Liver (tissue), 9 donors: ENCODE measurements around the gene KIF21A. TPM values are rescaled to one million over a fixed set of nuclear protein-coding genes. Genes with fewer than 3 reads are reported as not detected.
A peak's percentile ranks its signal among the peaks of the same experiment; 100 is the strongest.

Experiments
- DNase-seq: peaks from one replicate; pipeline ENCODE4 v3.0.0-alpha.2; 2017; ENCODE audit warnings: low spot score
- H3K27ac ChIP-seq, 2 donors: one replicate each; pipeline ENCODE4 v1.7.0; 2013; ENCODE audit warnings: inconsistent platforms in 2 of 2, low read length in 2 of 2, control low read depth in 1 of 2, low read depth in 1 of 2, mild to moderate bottlenecking in 1 of 2
- H3K27me3 ChIP-seq, 4 donors: one replicate each; pipeline versions ENCODE4 v1.6.1 to v1.7.0; 2013; ENCODE audit warnings: low read length in 3 of 4, inconsistent platforms in 1 of 4, mild to moderate bottlenecking in 1 of 4, moderate library complexity in 1 of 4; ENCODE audit not compliant: control insufficient read depth in 4 of 4, insufficient read depth in 4 of 4
- H3K36me3 ChIP-seq, 4 donors: one replicate each; pipeline versions ENCODE4 v1.6.1 to v1.7.0; 2013; ENCODE audit warnings: low read length in 3 of 4, mild to moderate bottlenecking in 3 of 4, low read depth in 1 of 4, moderate library complexity in 1 of 4; ENCODE audit not compliant: control insufficient read depth in 4 of 4, insufficient read depth in 3 of 4
- H3K4me1 ChIP-seq, 4 donors: one replicate each; pipeline versions ENCODE4 v1.6.1 to v1.7.0; 2013; ENCODE audit warnings: low read length in 3 of 4, mild to moderate bottlenecking in 3 of 4, moderate library complexity in 1 of 4; ENCODE audit not compliant: control insufficient read depth in 4 of 4, insufficient read depth in 4 of 4
- H3K4me3 ChIP-seq, 3 donors: one replicate each; pipeline versions ENCODE4 v1.6.1 to v1.7.0; 2013; ENCODE audit warnings: low read length in 3 of 3, control low read depth in 1 of 3, low read depth in 1 of 3, mild to moderate bottlenecking in 1 of 3
- H3K9ac ChIP-seq, 2 donors: one replicate each; pipeline ENCODE4 v1.7.0; 2013; ENCODE audit warnings: low read length in 2 of 2, mild to moderate bottlenecking in 2 of 2, moderate library complexity in 2 of 2, control low read depth in 1 of 2, low read depth in 1 of 2
- H3K9me3 ChIP-seq, 4 donors: one replicate each; pipeline versions ENCODE4 v1.6.1 to v1.7.0; 2013; ENCODE audit warnings: low read length in 3 of 4; ENCODE audit not compliant: control insufficient read depth in 4 of 4
- CTCF ChIP-seq: fragments of 150-350 bp; IDR thresholded peaks from 2 replicates; pipeline ENCODE4 v1.5.1; 2017; ENCODE audit warnings: improper control_type of control experiment, low read depth, low read length; ENCODE audit not compliant: missing input control
- EGR1 ChIP-seq, 2 donors: IDR thresholded peaks; 2 replicates each; pipeline ENCODE4 v1.6.1; 2016 to 2018; ENCODE audit warnings: antibody characterized with exemption in 2 of 2, low read depth in 2 of 2
- FOXA1 ChIP-seq: IDR thresholded peaks from 2 replicates; pipeline ENCODE4 v1.6.1; 2016; ENCODE audit warnings: antibody characterized with exemption
- FOXA2 ChIP-seq: IDR thresholded peaks from 2 replicates; pipeline ENCODE4 v1.6.1; 2016; ENCODE audit warnings: antibody characterized with exemption
- GABPA ChIP-seq, 2 donors: IDR thresholded peaks in 1 of 2; conservative IDR thresholded peaks in 1 of 2; 2 replicates each; pipeline ENCODE4 v1.6.1; 2016; ENCODE audit warnings: antibody characterized with exemption in 2 of 2, mild to moderate bottlenecking in 1 of 2, moderate library complexity in 1 of 2
- HNF4A ChIP-seq, 2 donors: conservative IDR thresholded peaks; 2 replicates each; pipeline ENCODE4 v1.6.1; 2016; ENCODE audit warnings: antibody characterized with exemption in 2 of 2, mild to moderate bottlenecking in 2 of 2
- HNF4G ChIP-seq: IDR thresholded peaks from 2 replicates; pipeline ENCODE4 v1.6.1; 2016; ENCODE audit warnings: antibody characterized with exemption
- JUND ChIP-seq, 2 donors: IDR thresholded peaks; 2 replicates each; pipeline ENCODE4 v1.6.1; 2016; ENCODE audit warnings: antibody characterized with exemption in 2 of 2
- MAX ChIP-seq: IDR thresholded peaks from 2 replicates; pipeline ENCODE4 v1.6.1; 2016; ENCODE audit warnings: antibody characterized with exemption
- NR2F2 ChIP-seq: IDR thresholded peaks from 2 replicates; pipeline ENCODE4 v1.6.1; 2016; ENCODE audit warnings: antibody characterized with exemption
- RAD21 ChIP-seq, 2 donors: IDR thresholded peaks; 2 replicates each; pipeline ENCODE4 v1.6.1; 2016; ENCODE audit warnings: antibody characterized with exemption in 2 of 2, mild to moderate bottlenecking in 2 of 2
- REST ChIP-seq: IDR thresholded peaks from 2 replicates; pipeline ENCODE4 v1.6.1; 2016; ENCODE audit warnings: antibody characterized with exemption, mild to moderate bottlenecking
- RXRA ChIP-seq, 2 donors: IDR thresholded peaks; 2 replicates each; pipeline ENCODE4 v1.6.1; 2017 to 2018; ENCODE audit warnings: antibody characterized with exemption in 2 of 2, mild to moderate bottlenecking in 1 of 2
- SP1 ChIP-seq: IDR thresholded peaks from 2 replicates; pipeline ENCODE4 v1.6.1; 2018; ENCODE audit warnings: antibody characterized with exemption, mild to moderate bottlenecking
- TAF1 ChIP-seq: conservative IDR thresholded peaks from 2 replicates; pipeline ENCODE4 v1.6.1; 2016; ENCODE audit warnings: antibody characterized with exemption, mild to moderate bottlenecking
- YY1 ChIP-seq: IDR thresholded peaks from 2 replicates; pipeline ENCODE4 v1.6.1; 2016; ENCODE audit warnings: antibody characterized with exemption, mild to moderate bottlenecking
- ZBTB33 ChIP-seq: IDR thresholded peaks from 2 replicates; pipeline ENCODE4 v1.6.1; 2016; ENCODE audit warnings: antibody characterized with exemption
- WGBS: extraction: QIAGEN DNeasy Blood & Tissue Kit; methylation state at CpG from one replicate; pipeline ENCODE4 v1.1.7; 2013; 5-methylcytosine and 5-hydroxymethylcytosine counted together
- polyA plus RNA-seq, 2 donors: library from polyadenylated mRNA; stranded (reverse) in 1 of 2; unstranded in 1 of 2; fragments of 200-250 nt in 1 of 2; fragments of >200 nt in 1 of 2; fragmentation: Nextera tagmentation in 1 of 2; extraction: Ambion mirVana in 1 of 2; gene quantifications; one replicate each; pipeline versions ENCODE4 v1.2.1 to v1.2.3, GENCODE V29; 2013 to 2015
- total RNA-seq, 2 donors: library from RNA; depleted of rRNA; stranded (reverse); fragments of >200 nt; gene quantifications; one replicate each; pipeline ENCODE4 v1.2.3, GENCODE V29; 2014
- donor health status: healthy.
- donor health status: healthy.
- donor health status: healthy.
- donor health status: healthy.
- donor health status: healthy.

Gene KIF21A
- total and polyA plus RNA-seq, 4 donors, result 9.1 to 47.4 (median 21.0) TPM

GRCh38 chr12:39431797-39432196 is 11.1 kb downstream of the KIF21A start:
- Histone ChIP-seq H3K9ac (no peak overlapping the region), H3K36me3 (no peaks in the 10 kb centered on the region), H3K27me3 (no peaks in the 10 kb centered on the region), H3K9me3 (no peaks in the 10 kb centered on the region), H3K4me1 (peaks cover 11 to 34% (median 16%) of the 10 kb centered on the region in 4 donors), H3K27ac (no peak overlapping the region), H3K4me3 (no peak overlapping the region)
- no peak for DNase-seq
- no peak for TF ChIP-seq RAD21 (IDR thresholded peaks at IDR 0.05)
- no peak for TF ChIP-seq HNF4A (conservative IDR thresholded peaks at IDR 0.05)
- no peak for TF ChIP-seq RXRA (IDR thresholded peaks at IDR 0.05)
- no peak for TF ChIP-seq SP1
- no peak for TF ChIP-seq YY1
- no peak for TF ChIP-seq EGR1 (IDR thresholded peaks at IDR 0.05; ENCODE audit: low read depth in 2 of 2)
- no peak for TF ChIP-seq ZBTB33
- TF ChIP-seq JUND (IDR thresholded peaks at IDR 0.05), result no peak
- no peak for TF ChIP-seq TAF1
- no peak for TF ChIP-seq GABPA (IDR thresholded peaks at IDR 0.05 in 1 of 2, conservative IDR thresholded peaks at IDR 0.05 in 1 of 2)
- TF ChIP-seq MAX, result no peak
- no peak for TF ChIP-seq REST
- 43% methylated on average over 1 of the region's 1 CpG for WGBS

GRCh38 chr12:39431002-39431796 is 11.7 kb downstream of the KIF21A start:
- Histone ChIP-seq H3K27me3 (no peaks in the 10 kb centered on the region), H3K4me1 (peaks cover 10 to 34% (median 16%) of the 10 kb centered on the region in 4 donors), H3K27ac (peak overlapping the region in 1 of 2 donors; percentile 41), H3K36me3 (no peaks in the 10 kb centered on the region), H3K4me3 (no peak overlapping the region), H3K9ac (no peak overlapping the region), H3K9me3 (no peaks in the 10 kb centered on the region)
- 55% methylated on average over 3 of the region's 3 CpGs for WGBS
- no peak for DNase-seq
- TF ChIP-seq HNF4A (conservative IDR thresholded peaks at IDR 0.05), result no peak
- TF ChIP-seq NR2F2, result no peak
- no peak for TF ChIP-seq TAF1
- no peak for TF ChIP-seq CTCF
- no peak for TF ChIP-seq SP1
- no peak for TF ChIP-seq YY1
- TF ChIP-seq HNF4G, result no peak
- TF ChIP-seq FOXA1, result no peak
- TF ChIP-seq RXRA (IDR thresholded peaks at IDR 0.05), result no peak
- TF ChIP-seq ZBTB33, result no peak
- no peak for TF ChIP-seq MAX
- TF ChIP-seq GABPA (IDR thresholded peaks at IDR 0.05 in 1 of 2, conservative IDR thresholded peaks at IDR 0.05 in 1 of 2), result no peak
- TF ChIP-seq EGR1 (IDR thresholded peaks at IDR 0.05; ENCODE audit: low read depth in 2 of 2), result no peak
- no peak for TF ChIP-seq RAD21 (IDR thresholded peaks at IDR 0.05)
- no peak for TF ChIP-seq FOXA2
- no peak for TF ChIP-seq JUND (IDR thresholded peaks at IDR 0.05)
